HG03108 (cell line): ENCODE results near the gene SSU72.

Experiments used
- ATAC-seq: cut with Tn5 transposase; IDR thresholded peaks from one replicate; pipeline ENCODE4 v1.9.1; 2021; ENCODE audit warnings: moderate library complexity; ENCODE audit not compliant: unreplicated experiment

Gene SSU72

DNA sequence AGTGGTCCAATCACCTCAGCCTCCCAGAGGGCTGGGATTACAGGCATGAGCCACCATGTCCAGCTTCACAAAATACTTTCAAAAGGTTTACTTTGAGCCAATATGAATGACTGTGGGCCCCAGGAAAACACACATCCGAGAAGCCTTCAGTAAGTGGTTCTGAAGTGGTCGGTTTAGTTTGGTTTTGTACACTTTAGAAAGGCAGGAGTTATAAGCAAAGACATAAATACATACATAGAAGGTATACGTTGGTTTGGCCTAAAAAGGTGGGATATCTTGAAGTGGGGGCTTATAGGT, 37.4 kb upstream of the SSU72 start:
- no peak for ATAC-seq

DNA sequence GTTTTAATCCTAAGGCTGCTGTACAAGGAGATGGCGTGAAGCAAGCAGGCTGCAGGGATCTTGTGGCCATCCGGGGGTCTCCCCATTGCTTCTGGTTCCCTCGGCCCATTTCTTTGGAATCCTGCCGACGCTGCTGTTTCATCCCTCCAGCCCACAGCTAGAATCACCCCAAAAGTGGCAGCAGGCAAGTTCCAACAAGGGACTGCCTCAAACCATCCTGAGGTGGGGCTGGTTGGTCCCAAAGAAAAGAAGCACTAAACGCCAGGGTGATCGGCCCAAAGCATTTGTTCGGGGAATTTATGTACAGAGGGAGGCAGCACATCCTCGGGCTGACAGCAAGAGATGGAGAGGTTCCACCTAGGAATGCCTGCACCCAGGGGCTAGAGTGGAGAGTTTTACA, 36.1 kb upstream of the SSU72 start:
- no peak for ATAC-seq

DNA sequence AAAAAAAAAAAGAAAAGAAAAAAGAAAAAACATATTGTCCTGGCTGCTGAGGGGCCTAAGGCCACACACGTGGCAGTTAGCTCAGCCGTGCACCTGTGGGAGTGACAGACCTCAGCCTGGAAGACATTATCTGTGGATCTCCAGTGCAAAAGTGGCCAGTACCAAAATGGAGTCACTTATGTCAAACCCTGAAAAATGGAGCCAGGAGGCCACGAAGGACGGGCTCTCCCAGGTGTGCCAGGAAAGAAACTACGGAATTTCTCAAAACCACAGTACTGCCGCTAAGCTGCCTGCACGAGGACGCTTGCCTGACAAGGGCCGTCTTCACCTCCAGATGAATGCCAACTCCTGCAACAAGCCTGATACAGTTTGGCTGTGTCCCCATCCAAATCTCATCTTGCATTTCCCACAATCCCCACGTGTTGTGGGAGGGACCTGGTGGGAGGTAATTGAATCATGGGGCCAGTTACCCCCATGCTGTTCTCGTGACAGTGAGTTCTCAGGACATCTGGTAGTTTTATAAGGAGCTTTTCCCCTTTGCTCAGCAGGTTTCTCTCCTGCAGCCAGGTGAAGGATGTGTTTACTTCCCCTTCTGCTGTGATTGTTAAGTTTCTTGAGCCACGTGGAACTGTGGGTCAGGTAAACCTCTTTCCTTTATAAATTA, 35.3 kb upstream of the SSU72 start:
- ATAC-seq: no peak

DNA sequence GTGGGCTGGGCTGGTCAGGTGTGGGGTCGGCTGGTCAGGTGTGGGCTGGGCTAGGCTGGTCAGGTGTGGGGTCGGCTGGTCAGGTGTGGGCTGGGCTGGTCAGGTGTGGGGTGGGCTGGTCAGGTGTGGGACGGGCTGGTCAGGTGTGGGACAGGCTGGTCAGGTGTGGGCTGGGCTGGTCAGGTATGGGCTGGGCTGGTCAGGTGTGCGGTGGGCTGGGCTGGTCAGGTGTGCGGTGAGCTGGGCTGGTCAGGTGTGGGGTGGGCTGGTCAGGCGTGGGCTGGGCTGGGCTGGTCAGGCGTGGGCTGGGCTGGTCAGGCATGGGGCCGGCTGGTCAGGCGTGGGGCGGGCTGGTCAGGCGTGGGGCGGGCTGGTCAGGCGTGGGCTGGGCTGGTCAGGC, 31.6 kb upstream of the SSU72 start:
- no peak for ATAC-seq

DNA sequence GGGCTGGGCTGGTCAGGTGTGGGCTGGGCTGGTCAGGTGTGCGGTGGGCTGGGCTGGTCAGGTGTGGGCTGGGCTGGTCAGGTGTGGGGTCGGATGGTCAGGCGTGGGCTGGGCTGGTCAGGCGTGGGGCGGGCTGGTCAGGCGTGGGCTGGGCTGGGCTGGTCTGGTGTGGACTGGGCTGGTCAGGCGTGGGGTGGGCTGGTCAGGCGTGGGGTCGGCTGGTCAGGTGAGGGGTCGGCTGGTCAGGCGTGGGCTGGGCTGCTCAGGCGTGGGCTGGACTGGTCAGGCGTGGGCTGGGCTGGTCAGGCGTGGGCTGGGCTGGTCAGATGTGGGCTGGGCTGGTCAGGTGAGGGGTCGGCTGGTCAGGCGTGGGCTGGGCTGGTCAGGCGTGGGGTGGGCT, 31.1 kb upstream of the SSU72 start:
- ATAC-seq: no peak

DNA sequence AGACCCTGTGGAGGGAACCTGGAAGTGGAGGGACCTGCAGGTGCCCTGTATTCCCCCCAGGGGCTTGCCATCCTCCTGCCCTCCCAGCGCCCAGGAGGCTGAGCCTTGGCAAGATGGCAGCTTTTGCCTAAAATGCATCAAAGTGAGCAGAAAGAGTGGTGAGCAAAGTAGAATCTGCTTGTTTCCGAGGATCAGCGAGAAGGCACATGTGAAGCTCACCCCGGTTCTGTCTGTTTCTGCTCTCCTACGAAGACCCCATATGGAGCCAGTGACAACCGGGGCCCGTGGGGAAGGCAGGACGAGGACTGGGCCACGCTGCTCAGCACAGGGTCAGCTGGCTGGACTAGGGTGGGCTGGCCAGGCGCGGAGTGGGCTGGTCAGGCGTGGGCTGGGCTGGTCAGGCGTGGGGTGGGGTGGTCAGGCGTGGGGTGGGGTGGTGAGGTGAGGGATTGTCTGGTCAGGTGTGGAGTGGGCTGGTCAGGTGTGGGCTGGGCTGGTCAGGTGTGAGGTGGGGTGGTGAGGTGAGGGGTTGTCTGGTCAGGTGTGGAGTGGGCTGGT, 30.4 kb upstream of the SSU72 start:
- no peak for ATAC-seq

DNA sequence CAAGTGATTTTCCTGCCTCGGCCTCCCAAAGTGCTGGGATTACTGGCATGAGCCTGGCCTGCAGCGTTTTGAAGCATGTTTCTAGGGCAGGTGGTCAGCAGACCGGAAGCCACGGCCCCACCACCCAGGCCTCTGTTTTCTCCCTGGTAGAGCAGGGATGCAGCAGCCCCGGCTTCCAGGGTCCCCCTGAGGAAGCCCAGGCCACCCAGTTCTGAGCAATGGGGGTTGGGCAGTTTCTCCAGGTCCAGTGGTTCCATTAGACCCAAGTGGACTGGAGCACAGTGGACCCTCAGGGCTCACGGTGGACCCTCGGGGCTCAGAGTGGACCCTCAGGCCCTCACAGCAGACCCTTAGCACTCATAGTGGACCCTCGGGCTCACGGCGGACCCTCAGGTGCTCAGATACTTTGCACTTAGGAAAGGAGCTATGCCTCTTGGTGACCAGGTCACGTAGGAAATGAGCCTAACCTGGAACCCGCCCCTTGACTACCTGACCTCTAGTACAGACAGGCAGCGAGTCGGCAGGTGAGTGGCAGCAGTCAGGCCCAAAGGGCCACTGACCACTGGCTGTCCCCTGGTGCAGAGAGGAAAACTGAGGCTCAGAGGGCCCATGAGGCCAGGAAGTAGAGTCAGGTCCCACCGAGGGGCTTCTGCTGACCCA, 29.8 kb upstream of the SSU72 start:
- no peak for ATAC-seq

DNA sequence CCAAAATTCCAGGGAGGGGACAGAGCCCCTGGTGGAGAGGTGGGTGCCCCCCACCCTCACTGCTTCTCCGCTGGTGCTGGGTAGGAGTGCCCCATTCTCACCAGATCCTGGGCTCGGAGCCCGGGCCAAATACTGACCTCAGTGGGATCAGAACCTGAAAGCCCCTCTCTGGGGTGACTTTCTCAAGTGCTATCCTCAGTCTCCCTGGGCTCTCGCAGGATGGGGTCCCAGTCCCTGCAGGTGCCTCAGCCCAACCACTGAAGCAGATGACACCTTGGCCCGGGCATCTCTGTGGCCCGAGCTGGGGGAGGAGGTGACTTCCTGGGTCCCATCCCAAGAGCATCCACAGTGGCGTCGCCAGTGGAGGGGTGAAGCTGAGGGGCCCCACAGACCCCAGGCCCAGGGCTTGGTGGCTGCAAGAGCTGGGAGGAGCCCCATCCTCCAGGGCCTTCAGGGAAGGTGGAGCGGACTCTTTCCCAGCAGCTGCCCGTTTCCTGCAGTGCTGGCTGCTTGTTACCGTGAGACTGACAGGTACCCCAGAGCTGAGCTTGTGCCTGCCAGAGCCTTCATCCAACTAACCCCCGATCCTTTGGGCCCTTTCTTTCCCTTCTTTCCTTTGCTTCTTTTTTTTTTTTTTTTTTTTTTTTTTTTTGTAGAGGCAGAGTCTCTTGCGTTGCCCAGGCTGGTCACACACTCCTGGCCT, 29.2 kb upstream of the SSU72 start:
- no peak for ATAC-seq

DNA sequence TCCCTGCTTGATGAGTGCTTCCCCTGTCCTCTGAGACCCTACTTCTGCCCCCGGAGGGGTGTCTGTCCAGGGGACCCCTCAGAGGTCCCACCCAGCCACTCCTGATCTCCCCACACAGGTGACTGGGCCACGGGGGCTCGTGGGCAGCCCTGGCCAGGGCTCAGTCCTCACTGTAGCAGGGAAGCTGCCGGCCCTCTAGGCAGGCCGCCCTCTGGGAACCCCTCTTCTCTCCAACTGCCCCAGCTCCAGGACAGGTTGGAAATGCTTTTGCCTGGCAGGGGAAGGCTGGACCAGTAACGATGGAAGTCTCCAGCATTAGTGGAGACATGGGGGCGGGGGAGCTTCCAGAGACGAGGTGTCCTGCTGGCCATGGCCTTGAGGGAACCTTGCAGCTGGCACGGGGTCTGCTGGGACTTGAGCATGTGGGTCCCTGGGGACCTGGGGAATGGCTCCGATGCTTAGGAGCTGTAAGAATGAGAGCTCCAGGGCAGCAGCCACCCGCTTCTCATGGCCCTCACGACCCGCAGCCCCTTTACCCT, 28.4 kb upstream of the SSU72 start:
- no peak for ATAC-seq

DNA sequence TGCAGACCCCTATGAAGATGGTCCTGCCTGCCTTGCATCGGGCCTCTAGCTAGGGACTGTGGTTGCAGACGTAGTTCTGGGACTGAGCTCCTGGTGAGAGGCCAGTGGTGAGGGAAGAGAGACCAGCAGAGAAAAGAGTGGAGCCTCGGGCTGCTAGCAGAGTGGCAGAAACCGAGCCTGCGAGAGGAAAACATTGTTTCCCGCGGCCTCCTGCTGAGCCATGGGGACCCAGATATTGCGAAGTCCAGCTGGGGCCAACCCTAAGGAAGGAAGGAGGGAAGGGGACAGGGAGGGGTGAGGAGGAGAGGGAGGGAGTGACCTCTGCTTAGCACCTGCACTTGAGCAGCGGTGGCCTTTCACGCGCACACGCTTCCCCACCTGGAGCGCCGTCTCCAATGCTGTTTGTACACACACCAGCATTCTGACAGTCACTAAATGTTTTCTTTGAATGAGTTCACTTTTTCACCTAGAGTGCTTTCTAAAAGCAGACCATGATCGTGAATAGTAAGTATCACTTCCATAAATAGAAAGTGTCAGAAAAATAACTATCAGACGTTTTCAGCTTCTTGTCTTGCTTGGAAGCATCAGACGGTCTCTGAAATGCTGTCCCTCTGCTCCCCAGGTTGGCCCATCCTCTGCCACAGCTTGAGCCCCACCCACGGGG, 27.8 kb upstream of the SSU72 start:
- no peak for ATAC-seq

DNA sequence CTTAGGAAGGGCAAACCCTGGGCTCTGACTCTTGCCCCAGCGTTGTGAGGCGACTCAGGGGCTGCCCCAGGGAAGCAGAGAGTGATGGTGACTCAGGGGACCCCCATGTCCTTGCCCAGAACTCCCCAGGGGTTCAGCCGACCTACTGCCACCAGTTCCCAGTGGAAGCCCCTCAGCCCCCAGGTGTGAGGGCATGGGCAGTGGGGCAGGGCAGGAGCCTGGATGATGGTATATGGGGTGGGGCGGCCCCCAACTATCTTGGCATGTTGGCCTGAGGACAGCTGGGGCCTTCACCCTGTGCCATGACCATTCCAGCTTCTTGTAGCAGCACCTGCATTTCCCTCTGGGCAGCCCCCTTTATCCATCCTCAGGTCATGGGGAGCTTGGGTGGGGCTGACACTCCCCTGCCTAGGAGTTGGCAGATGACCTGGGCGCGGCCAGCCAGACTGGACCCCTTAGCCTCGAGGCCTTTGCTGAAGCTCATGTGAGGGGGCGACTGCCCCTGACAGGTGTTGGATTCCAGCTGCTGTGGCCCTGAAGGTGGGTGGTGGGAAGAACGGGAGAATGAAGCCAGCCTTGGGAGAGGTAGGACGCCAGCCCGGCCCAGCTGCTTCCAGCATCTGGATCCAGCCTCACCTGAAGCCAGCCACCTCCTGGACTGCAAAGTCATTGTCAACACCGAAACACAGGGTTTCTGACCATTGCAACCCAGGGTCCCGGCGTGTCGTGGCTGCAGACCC, 27.1 kb upstream of the SSU72 start:
- ATAC-seq: no peak

DNA sequence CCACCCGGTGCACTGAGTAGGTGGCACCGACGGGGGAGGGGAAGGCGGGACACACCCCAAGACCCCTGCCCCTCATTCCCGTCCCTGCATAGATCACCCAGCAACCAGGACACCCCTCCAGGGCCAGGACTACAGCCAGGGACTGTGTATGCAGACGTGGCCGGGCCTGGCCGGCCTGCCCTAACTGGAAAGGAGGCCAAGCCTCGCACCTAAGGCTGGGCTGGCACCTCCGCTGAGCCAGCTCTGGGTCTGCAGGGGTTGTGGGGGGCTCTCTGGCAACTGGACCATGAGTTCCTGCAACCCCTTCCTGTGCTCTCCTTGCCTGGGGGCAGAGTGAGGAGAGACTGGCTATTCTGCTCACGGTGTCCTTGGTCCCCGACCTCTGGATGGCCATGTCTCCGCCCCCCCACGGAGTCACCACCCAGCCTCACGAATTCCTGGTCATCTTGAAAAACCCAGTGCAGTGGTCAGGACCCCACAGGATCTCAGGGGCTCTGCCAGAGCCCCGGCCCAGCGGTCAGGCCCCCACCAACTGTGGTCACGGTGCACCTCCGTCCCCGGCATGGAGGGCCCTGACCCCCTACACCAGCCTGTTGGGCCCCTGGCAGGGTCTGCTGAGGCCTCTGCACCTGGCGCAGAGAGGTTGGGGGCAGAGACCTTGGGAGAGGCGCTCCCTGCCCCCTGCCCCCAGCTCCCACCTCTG, 26.3 kb upstream of the SSU72 start:
- ATAC-seq: no peak

DNA sequence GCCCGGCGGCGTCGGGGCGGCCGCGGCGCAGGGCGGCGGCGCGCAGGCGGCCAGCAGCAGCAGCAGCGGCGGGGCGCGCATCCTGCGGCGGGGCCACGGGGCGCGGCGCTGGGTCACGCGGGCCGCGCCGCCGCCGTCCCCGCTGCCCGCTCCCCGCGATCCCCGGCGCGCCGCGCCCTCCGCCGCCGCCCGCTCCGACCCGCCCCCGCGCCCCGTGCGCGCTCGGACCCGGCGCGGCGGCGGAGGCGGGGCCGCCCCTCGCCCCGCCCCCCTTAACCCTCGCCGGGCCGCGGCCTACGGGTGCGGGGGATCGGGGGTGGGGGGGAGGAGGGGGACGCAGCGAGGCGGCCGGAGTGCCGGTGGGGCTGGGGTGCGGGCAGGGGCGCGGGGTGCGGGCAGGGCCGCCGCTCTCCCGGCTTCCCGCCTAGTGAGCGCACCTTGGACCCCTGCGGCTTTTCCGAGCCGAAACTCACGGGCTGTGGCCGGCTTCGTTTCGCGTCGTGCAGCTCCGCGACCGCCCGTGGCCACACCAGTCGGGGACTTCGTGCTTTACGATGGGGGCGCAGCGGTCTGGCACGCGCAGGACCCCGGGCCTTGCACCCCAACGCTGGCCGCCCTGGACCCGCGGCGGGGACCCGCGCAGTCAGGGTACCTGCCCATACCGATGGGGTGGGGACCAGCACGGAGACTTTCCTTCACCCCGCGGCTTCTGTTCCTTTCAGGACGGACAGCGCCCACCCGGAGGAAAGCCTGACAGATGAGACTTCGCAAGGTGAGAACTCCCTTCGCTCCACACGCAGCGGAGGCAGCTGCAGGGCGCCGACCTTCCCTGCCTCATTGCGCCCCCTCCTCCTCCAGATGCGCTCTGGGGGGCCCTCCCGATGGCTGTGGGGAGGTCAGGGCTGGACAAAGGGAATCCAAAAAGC, 25.5 kb upstream of the SSU72 start, which contains the start of gene FNDC10:
TSS of gene FNDC10 (minus strand) at position 201 of the 926 bp plus-strand sequence. CDS start at position 81, 120 bp downstream.
- no peak for ATAC-seq

DNA sequence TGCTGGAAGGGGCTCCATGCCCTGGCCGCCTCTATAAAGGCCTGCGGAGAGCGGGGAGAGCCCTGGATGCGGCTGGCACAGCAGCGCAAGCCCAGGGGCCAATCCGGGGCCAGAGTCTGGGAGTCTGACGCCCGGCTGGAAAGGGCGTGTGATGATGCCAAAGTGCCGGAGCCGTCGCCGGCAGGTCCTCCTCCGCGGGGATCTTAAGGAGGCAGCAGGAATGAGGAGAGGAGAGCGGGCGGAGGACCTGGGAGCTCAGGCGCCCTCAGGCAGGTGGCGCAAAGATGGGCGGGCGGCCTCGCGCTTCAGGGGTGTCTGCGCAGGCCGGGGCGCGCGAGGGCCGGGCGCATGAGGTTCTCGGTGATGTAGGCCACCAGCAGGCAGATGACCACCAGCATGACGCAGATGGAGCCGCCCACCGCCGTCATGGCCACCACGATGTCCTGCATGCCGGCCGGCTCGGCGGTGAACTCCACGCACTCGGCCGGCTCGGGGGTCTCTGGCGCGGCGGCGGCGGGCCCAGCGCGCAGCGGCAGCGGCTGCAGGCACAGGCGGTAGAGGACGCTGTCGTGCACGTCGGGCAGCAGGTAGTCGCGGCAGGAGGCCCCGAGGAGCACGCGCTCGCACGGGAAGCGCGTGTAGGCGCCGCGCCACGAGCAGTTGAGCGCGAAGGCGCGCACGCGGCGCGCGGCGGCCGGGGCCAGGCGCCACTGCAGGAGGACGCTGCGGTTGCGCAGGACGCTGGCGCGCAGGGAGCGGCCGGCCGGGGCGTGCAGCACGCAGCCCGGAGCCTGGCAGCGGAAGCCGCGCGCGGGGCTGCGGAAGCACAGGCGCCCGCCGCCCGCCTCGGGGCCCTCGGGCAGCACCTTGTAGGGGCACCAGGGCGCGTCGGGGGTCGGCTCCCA, 24.6 kb upstream of the SSU72 start:
- no peak for ATAC-seq

DNA sequence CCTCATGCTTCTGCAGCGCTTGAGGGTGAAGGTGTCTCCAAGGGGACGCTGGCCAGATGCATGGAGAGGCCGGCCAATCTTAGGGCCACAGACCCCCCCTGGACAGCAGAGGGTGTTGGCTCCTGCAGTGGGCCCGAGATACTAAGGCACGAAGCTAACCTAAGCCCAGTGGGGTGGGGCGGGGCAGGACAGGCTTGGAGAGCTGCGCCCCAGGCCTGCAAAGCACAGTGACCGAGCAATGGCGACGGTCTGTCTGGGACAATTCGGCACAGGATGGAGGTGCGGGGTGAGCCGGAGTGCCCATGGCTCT, 24.0 kb upstream of the SSU72 start:
- ATAC-seq: no peak

DNA sequence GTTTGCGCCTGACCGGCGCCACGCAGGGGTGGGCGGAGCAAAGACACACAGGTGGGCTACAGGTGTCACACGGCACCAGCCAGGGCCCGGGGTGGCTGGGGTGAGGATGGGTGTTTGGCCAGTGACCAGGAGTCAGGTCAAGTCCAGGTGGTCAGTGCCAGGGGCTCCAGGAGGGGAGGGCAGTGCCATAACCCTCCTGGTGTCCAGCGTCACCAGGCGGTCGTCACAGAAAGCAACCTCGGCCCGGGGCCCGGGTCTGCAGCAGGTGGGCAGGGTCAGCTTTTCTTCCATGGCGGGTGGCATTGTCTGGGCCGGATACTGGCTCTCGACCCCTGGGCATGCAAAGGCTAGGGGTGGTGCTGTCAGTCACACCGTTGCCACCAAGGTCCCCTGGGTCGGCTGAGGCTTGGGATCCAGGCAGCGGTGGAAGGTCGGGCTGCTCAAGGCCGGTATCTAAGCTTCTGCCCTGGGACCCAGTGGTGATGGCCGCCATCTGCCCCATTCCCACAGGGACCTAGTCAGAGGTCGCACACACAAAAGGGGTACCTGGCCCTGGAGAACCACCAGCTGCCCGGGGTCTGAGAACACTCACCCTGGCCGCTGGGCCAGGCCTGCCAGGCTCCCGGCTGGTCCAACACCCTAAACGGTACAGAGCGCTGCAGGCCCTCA, 23.5 kb upstream of the SSU72 start:
- ATAC-seq: no peak

DNA sequence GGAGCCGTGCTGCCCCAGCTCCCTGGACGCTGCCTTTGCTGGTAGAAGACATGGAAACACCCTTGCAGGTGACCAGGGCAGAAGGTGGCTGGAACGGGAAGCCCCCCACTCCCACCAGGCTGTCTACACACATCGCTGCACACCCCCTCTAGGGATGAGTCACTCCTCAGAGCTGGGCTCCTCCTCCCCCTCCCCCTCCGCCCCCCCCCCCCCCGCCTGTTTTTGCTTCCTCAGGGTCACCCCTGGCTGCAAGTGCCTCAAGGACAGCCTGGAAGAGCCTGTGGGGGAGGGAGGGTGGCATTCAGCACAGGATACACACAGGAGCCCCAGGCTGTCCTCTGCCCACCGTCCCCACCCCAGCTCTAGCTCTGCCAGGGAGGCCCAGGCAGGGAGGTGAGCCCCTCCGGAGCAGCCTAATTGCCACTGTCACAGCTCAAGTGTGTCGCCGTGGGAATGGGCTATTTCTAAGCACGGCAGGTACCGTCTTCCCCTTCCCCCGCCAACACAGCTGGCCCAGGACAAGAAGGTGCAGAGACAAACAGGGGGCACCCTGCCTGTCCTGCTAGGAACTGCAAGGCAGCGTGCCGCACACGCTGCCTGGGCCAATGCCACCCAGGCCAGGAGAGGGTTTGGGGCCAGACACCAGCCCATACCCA, 22.7 kb upstream of the SSU72 start:
- ATAC-seq: no peak
